Progenitor cell of endocrine pancreas (in vitro differentiated cells): ENCODE data around the gene FAM193A. TPM values are rescaled to one million over a fixed set of nuclear protein-coding genes. Genes with fewer than 3 reads are reported as not detected.

Source experiments
- DNase-seq: peaks from one replicate; pipeline ENCODE4 v3.0.0; 2021; ENCODE audit warnings: low spot score; ENCODE audit not compliant: unreplicated experiment
- H3K27ac Mint-ChIP-seq: 2 replicates; pipeline ENCODE4 v1.8.0; 2021; ENCODE audit warnings: mild to moderate bottlenecking, moderate library complexity, mixed read lengths
- H3K27me3 Mint-ChIP-seq: 2 replicates; pipeline ENCODE4 v1.8.0; 2021; ENCODE audit warnings: mixed read lengths
- H3K36me3 Mint-ChIP-seq: 2 replicates; pipeline ENCODE4 v1.8.0; 2022; ENCODE audit warnings: mixed read lengths; ENCODE audit not compliant: insufficient read depth
- H3K4me1 Mint-ChIP-seq: 2 replicates; pipeline ENCODE4 v1.8.0; 2021; ENCODE audit warnings: low read depth, mixed read lengths
- H3K4me3 Mint-ChIP-seq: 2 replicates; pipeline ENCODE4 v1.8.0; 2021; ENCODE audit warnings: low read depth, mild to moderate bottlenecking, moderate library complexity, mixed read lengths
- H3K9me3 Mint-ChIP-seq: 2 replicates; pipeline ENCODE4 v1.8.0; 2021; ENCODE audit warnings: low read depth, mixed read lengths
- total RNA-seq: library from RNA; stranded (reverse); gene quantifications from 2 replicates; pipeline ENCODE4 v1.2.1, GENCODE V29; 2021
- TF ChIP-seq, protein P1 (sequence below): fragments of 200-600 bp; sonication (generic); IDR thresholded peaks from one replicate; pipeline ENCODE4 v1.5.0; 2021; ENCODE audit warnings: antibody characterized with exemption, mild to moderate bottlenecking; ENCODE audit not compliant: unreplicated experiment

The FAM193A gene
- total RNA-seq, 1 donor from 2014 or later: 53.4 TPM

GRCh38 chr4:2599304-2599654 is 62.8 kb downstream of the FAM193A start:
- H3K36me3 Mint-ChIP-seq: peaks cover 6% of the 10 kb centered on the region
- H3K9me3 Mint-ChIP-seq: no peaks in the 10 kb centered on the region
- no peak for DNase-seq
- TF ChIP-seq, protein P1, sequence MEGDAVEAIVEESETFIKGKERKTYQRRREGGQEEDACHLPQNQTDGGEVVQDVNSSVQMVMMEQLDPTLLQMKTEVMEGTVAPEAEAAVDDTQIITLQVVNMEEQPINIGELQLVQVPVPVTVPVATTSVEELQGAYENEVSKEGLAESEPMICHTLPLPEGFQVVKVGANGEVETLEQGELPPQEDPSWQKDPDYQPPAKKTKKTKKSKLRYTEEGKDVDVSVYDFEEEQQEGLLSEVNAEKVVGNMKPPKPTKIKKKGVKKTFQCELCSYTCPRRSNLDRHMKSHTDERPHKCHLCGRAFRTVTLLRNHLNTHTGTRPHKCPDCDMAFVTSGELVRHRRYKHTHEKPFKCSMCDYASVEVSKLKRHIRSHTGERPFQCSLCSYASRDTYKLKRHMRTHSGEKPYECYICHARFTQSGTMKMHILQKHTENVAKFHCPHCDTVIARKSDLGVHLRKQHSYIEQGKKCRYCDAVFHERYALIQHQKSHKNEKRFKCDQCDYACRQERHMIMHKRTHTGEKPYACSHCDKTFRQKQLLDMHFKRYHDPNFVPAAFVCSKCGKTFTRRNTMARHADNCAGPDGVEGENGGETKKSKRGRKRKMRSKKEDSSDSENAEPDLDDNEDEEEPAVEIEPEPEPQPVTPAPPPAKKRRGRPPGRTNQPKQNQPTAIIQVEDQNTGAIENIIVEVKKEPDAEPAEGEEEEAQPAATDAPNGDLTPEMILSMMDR: no peak
- no peaks in the 10 kb centered on the region for H3K27me3 Mint-ChIP-seq
- peak overlapping the region; percentile 66 for H3K27ac Mint-ChIP-seq
- peaks cover 39% of the 10 kb centered on the region for H3K4me1 Mint-ChIP-seq
- H3K4me3 Mint-ChIP-seq: no peak overlapping the region

GRCh38 chr4:2600878-2601277 is 64.4 kb downstream of the FAM193A start:
- Mint-ChIP-seq H3K4me1 (peaks cover 35% of the 10 kb centered on the region), H3K27ac (no peak overlapping the region), H3K36me3 (peaks cover 7% of the 10 kb centered on the region), H3K4me3 (no peak overlapping the region), H3K9me3 (no peaks in the 10 kb centered on the region), H3K27me3 (no peaks in the 10 kb centered on the region)
- TF ChIP-seq, protein P1: no peak
- no peak for DNase-seq

- Mint-ChIP-seq H3K27me3 (no peaks in the 10 kb centered on the region), H3K4me1 (peaks cover 14% of the 10 kb centered on the region), H3K9me3 (no peaks in the 10 kb centered on the region), H3K4me3 (no peak overlapping the region), H3K36me3 (peaks cover 6% of the 10 kb centered on the region), H3K27ac (no peak overlapping the region)
- no peak for DNase-seq
- TF ChIP-seq, protein P1: no peak
Measured at GRCh38 chr4:2604614-2605013, 68.2 kb downstream of the FAM193A start.

DNA sequence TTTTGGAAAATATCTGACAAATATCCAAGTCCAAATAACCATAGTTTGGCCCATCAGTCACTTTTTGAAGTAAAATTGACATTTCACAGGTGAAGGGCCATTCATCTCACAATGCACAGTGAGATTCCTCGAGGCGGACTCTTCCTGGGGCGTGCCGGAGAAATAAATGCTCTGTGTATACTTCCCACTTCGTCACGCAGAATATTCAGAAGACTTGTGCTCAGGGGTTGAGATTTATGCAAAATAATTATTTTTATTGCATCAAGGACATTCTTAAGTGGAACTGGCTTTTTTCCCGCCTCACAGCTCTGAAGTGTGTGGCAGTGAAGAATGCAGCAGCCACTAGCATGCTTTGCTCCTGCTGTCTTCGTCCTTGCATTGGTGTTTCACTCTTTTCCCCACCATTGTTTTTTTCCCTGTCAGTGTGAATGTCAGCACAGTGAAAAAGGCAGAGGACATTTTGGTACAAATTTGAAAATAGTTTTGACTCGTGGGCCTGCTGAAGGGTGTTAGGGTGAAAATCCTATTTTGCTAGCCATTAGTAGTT is 70.6 kb downstream of the FAM193A start:
- Mint-ChIP-seq H3K9me3 (no peaks in the 10 kb centered on the region), H3K4me1 (peaks cover 7% of the 10 kb centered on the region), H3K36me3 (peaks cover 7% of the 10 kb centered on the region), H3K27ac (no peak overlapping the region), H3K4me3 (no peak overlapping the region), H3K27me3 (no peaks in the 10 kb centered on the region)
- no peak for DNase-seq
- TF ChIP-seq, protein P1: no peak

GRCh38 chr4:2607822-2608221 is 71.4 kb downstream of the FAM193A start:
- H3K9me3 Mint-ChIP-seq: no peaks in the 10 kb centered on the region
- peak overlapping the region; percentile 49 for H3K27ac Mint-ChIP-seq
- peaks cover 6% of the 10 kb centered on the region for H3K36me3 Mint-ChIP-seq
- DNase-seq: no peak
- peaks cover 7% of the 10 kb centered on the region for H3K4me1 Mint-ChIP-seq
- no peak overlapping the region for H3K4me3 Mint-ChIP-seq
- no peaks in the 10 kb centered on the region for H3K27me3 Mint-ChIP-seq
- TF ChIP-seq, protein P1: no peak
